Measurements from ENCODE around the gene CCDC157.
A peak's percentile ranks its signal among the peaks of the same experiment; 100 is the strongest.

Gene CCDC157

DNA sequence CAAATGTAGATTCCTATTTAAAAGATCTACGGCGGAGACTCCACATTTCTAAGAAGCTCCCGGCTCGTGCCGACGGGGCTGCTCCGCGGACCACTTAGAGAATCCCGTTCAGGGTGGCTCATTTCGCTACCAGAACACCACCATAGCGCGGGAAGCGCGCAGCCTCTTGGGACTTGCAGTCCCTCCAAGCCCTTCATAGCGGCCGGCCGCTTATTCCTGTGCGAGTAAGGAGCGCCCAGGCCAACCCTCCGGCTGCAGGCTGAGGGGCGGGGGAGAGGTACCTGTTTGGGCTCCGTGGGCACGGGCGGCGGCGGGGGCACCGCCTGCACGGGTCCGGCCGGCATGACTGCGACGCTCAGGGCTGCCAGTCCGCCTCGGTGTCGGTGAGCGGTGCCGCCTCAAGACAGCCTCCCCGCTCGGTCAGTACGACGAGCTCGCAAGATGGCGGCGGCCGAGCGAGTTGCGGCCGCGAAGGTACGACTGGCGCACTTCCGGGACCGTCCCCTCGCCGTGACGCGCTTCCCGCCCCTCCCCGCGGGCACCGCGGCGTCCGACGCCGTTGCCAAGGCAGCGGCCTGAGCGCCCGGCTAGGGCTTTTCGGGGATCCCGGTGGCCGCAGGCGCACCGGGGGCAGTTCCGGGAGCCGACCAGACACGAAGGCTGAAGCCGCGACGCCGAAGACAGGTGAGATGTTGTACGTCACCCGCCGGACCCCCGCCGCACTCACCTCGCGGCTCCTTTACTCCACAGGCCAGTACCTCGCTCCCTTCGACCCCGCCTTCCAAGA lies at the start of gene CCDC157, which contains the start of gene SF3A1:
Gene CCDC157, plus strand, starts transcription at position 559 of the 787 bp plus-strand sequence. CDS start 8,994 bp downstream, outside the sequence.
Gene SF3A1, minus strand, starts transcription at position 446 of the 787 bp plus-strand sequence. Its CDS starts 102 bp downstream, at position 344.
- H3K36me3 ChIP-seq, result peaks cover 23 to 32% (median 28%) of the 10 kb centered on the region in 11 experiments
- H3K4me3 ChIP-seq, result peak within 1 kb of the TSS; percentile 82 to 99 (median 92)
- peak within 1 kb of the TSS; percentile 92 to 98 (median 93) for H3K9ac ChIP-seq
- peak within 1 kb of the TSS; percentile 85 to 97 (median 93) for H3K4me2 ChIP-seq
- no peaks in the 10 kb centered on the region for H3K9me3 ChIP-seq (replicated peaks in 1 of 11)
- no peak for TF ChIP-seq Cebpa-rat (IDR thresholded peaks at IDR 0.05)
- peak within 1 kb of the TSS; percentile 88 to 96 (median 91) for H3K27ac ChIP-seq
- peaks cover 30 to 49% (median 32%) of the 10 kb centered on the region in 10 experiments for H3K4me1 ChIP-seq
- H4K20me1 ChIP-seq, result peaks cover 36 to 47% (median 44%) of the 10 kb centered on the region in 11 experiments
- peaks cover 0 to 15% (median 10%) of the 10 kb centered on the region in 11 experiments; a peak in 12 of 22 replicates for H3K27me3 ChIP-seq

GRCh38 chr22:30307041-30307574 lies 49.7 kb upstream of the CCDC157 start:
- peak overlapping the region in 6 of 10 experiments; percentile 9 to 58 (median 44); a peak in 5 of 20 replicates for H3K4me3 ChIP-seq
- peak overlapping the region; percentile 49 to 83 (median 78); a peak in 20 of 22 replicates for H3K9ac ChIP-seq
- H3K9me3 ChIP-seq (replicated peaks in 1 of 11), result no peaks in the 10 kb centered on the region
- TF ChIP-seq Cebpa-rat (IDR thresholded peaks at IDR 0.05), result no peak
- no peaks in the 10 kb centered on the region for H3K27me3 ChIP-seq
- peak overlapping the region; percentile 73 to 94 (median 87); a peak in 21 of 22 replicates for H3K27ac ChIP-seq
- H3K36me3 ChIP-seq, result peaks cover 0 to 7% (median 0%) of the 10 kb centered on the region in 11 experiments; a peak in 3 of 22 replicates
- H3K4me2 ChIP-seq, result peak overlapping the region; percentile 86 to 98 (median 95)
- peaks cover 98 to 100% (median 100%) of the 10 kb centered on the region in 10 experiments for H3K4me1 ChIP-seq
- H4K20me1 ChIP-seq, result peaks cover 0 to 24% (median 0%) of the 10 kb centered on the region in 11 experiments; a peak in 4 of 22 replicates

DNA sequence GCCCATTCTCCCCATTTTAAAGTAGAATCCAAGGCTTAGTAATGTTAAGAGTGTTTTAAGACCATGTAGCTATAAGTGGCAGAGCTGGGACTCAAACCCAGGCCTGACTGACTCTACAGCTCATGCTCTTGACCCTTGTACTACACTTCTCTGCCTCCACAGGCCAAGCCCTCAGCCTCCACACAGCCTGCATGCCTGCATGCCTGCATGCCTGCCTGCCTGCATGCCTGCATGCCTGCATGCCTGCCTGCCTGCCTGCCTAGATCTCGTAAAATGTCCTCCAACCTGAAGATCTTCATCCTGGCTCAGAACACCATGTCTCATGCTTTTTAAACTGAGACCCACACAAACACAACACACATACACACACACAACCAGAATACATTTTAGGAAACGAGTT lies 48.7 kb upstream of the CCDC157 start:
- peaks cover 95 to 100% (median 100%) of the 10 kb centered on the region in 10 experiments for H3K4me1 ChIP-seq
- H3K4me2 ChIP-seq, result peak overlapping the region; percentile 73 to 98 (median 95)
- H3K27ac ChIP-seq, result peak overlapping the region in 9 of 11 experiments; percentile 51 to 94 (median 89); a peak in 17 of 22 replicates

GRCh38 chr22:30308518-30309230 lies 48.1 kb upstream of the CCDC157 start:
- peak overlapping the region in 9 of 11 experiments; percentile 51 to 94 (median 89); a peak in 18 of 22 replicates for H3K27ac ChIP-seq
- no peaks in the 10 kb centered on the region for H3K27me3 ChIP-seq
- peak overlapping the region in 7 of 11 experiments; percentile 12 to 83 (median 50); a peak in 11 of 22 replicates for H3K9ac ChIP-seq
- no peaks in the 10 kb centered on the region for H3K9me3 ChIP-seq (replicated peaks in 1 of 11)
- TF ChIP-seq Cebpa-rat (IDR thresholded peaks at IDR 0.05), result no peak
- H4K20me1 ChIP-seq, result peaks cover 0 to 36% (median 0%) of the 10 kb centered on the region in 11 experiments; a peak in 4 of 22 replicates
- no peak overlapping the region for H3K4me3 ChIP-seq
- peaks cover 91 to 100% (median 100%) of the 10 kb centered on the region in 10 experiments for H3K4me1 ChIP-seq
- peaks cover 0 to 4% (median 0%) of the 10 kb centered on the region in 11 experiments; a peak in 2 of 22 replicates for H3K36me3 ChIP-seq
- peak overlapping the region; percentile 73 to 98 (median 95) for H3K4me2 ChIP-seq

More for the DNA sequence above, 48.7 kb upstream of the CCDC157 start:
- Histone ChIP-seq H3K9ac (peak overlapping the region in 4 of 11 experiments; percentile 12 to 83 (median 55); a peak in 5 of 22 replicates), H3K27me3 (no peaks in the 10 kb centered on the region), H4K20me1 (peaks cover 0 to 33% (median 0%) of the 10 kb centered on the region in 11 experiments; a peak in 4 of 22 replicates), H3K4me3 (no peak overlapping the region), H3K36me3 (peaks cover 0 to 6% (median 0%) of the 10 kb centered on the region in 11 experiments; a peak in 2 of 22 replicates), H3K9me3 (replicated peaks in 1 of 11) (no peaks in the 10 kb centered on the region)
- no peak for TF ChIP-seq Cebpa-rat (IDR thresholded peaks at IDR 0.05)

- Histone ChIP-seq H3K9ac (peak overlapping the region in 10 of 11 experiments; percentile 19 to 83 (median 52); a peak in 18 of 22 replicates), H3K27me3 (no peaks in the 10 kb centered on the region), H4K20me1 (peaks cover 0 to 51% (median 0%) of the 10 kb centered on the region in 11 experiments; a peak in 4 of 22 replicates), H3K4me1 (peaks cover 87 to 100% (median 100%) of the 10 kb centered on the region in 10 experiments), H3K4me2 (peak overlapping the region; percentile 73 to 98 (median 95)), H3K9me3 (replicated peaks in 1 of 11) (no peaks in the 10 kb centered on the region), H3K36me3 (0 out of 22 replicates have a peak, but pooled peaks cover 0 to 4% (median 0%) of the 10 kb centered on the region in 11 experiments), H3K4me3 (peak overlapping the region in 1 of 10 experiments; percentile 1; a peak in 1 of 20 replicates), H3K27ac (peak overlapping the region; percentile 26 to 94 (median 87); a peak in 20 of 22 replicates)
- TF ChIP-seq Cebpa-rat (IDR thresholded peaks at IDR 0.05), result peak in 9 of 11 experiments; percentile 9 to 87 (median 57); a peak in 12 of 22 replicates
These were observed 46.7 kb upstream of the CCDC157 start for GRCh38 chr22:30309951-30310741.

DNA sequence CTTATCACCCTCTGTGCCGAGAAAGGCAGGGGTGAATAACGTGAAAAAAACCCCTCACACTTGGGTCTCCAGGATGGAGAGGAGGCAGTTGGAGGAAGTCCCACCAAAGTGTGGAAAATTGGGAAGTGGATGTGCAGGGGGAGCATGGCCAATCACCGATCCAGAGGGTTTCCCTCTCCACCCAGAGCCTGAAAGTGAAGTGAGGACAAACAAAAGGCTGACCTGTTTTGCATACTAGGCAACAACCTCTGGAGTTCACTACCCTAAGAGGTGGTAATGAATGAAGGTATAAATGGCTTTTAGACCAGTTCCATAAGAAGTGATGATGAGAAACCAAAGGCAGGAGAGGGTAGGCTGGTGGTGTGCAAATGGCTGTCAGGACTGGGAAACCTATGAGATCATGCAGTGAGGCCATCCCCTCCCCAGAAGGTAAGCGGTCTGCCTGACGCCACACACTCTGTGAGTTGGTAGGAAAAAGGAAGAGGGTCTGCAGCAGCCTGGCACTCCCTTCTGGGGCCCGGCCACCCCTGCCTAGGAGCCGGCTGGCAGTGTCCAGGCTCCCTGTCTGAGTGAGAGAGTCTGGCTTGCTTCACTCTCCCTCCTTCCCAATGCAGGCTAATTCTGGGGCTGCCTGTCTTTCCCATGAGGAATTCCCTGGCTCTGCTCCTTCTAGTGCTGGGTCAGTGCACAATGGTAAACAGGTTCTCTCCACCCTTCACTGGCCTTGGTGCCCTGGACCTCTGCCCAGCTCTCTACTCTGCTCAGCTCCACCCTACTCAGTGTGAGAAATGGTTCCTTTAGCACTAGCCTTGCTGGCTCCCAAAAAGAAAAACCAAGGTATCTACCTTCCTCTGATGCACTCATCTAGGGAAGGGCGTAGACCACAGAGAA lies 45.7 kb upstream of the CCDC157 start:
- no peaks in the 10 kb centered on the region for H3K27me3 ChIP-seq
- peaks cover 0 to 4% (median 0%) of the 10 kb centered on the region in 11 experiments; a peak in 1 of 22 replicates for H3K36me3 ChIP-seq
- H3K4me1 ChIP-seq, result peaks cover 87 to 100% (median 100%) of the 10 kb centered on the region in 10 experiments
- no peak for TF ChIP-seq Cebpa-rat (IDR thresholded peaks at IDR 0.05)
- H3K27ac ChIP-seq, result peak overlapping the region; percentile 26 to 94 (median 87); a peak in 20 of 22 replicates
- H3K9me3 ChIP-seq (replicated peaks in 1 of 11), result no peaks in the 10 kb centered on the region
- peaks cover 0 to 60% (median 0%) of the 10 kb centered on the region in 11 experiments; a peak in 4 of 22 replicates for H4K20me1 ChIP-seq
- peak overlapping the region; percentile 73 to 98 (median 95) for H3K4me2 ChIP-seq
- H3K9ac ChIP-seq, result peak overlapping the region in 9 of 11 experiments; percentile 39 to 83 (median 52); a peak in 15 of 22 replicates
- no peak overlapping the region for H3K4me3 ChIP-seq

Measured in BLaER1 treated with 17β-estradiol and CSF1 and Interleukin-3, amounts not matched to agents 10 nM and 100 nM (cell line).